Thyroid gland (tissue), 4 donors: ENCODE measurements around the gene ROS1. TPM values are rescaled to one million over a fixed set of nuclear protein-coding genes. Genes with fewer than 3 reads are reported as not detected.

ENCODE experiments used
- DNase-seq, 2 donors: peaks; one replicate each; pipeline ENCODE4 v3.0.0-alpha.2; 2019
- H3K27ac ChIP-seq, 3 donors: fragments of 200-600 bp; sonication (generic); 1 replicate in 2 of 3; 2 replicates in 1 of 3; pipeline ENCODE4 v1.5.1; 2016 to 2019; ENCODE audit warnings: mild to moderate bottlenecking in 1 of 3, moderate library complexity in 1 of 3
- H3K27me3 ChIP-seq: fragments of 200-600 bp; sonication (generic); one replicate; pipeline ENCODE4 v1.5.1; 2019
- H3K36me3 ChIP-seq, 2 donors: fragments of 200-600 bp; sonication (generic); one replicate each; pipeline ENCODE4 v1.5.1; 2016 to 2019
- H3K4me1 ChIP-seq, 2 donors: fragments of 200-600 bp; sonication (generic); one replicate each; pipeline ENCODE4 v1.5.1; 2017 to 2019
- H3K4me3 ChIP-seq, 3 donors: fragments of 200-600 bp; sonication (generic); replicated peaks in 1 of 3; 1 replicate in 2 of 3; 2 replicates in 1 of 3; pipeline ENCODE4 v1.5.1; 2016; ENCODE audit warnings: mild to moderate bottlenecking in 1 of 3
- H3K9me3 ChIP-seq: fragments of 200-600 bp; sonication (generic); one replicate; pipeline ENCODE4 v1.5.1; 2017
- CTCF ChIP-seq, 6 experiments: fragments of 200-600 bp in 3 of 6; fragments of 450-650 bp in 3 of 6; sonication (generic) in 3 of 6; IDR thresholded peaks; one replicate each; pipeline ENCODE4 v1.5.1; 2016 to 2019; ENCODE audit warnings: antibody characterized with exemption in 6 of 6, mild to moderate bottlenecking in 2 of 6, inconsistent platforms in 1 of 6, moderate library complexity in 1 of 6
- POLR2A ChIP-seq, 2 donors: fragments of 450-650 bp; IDR thresholded peaks; one replicate each; pipeline ENCODE4 v1.6.1; 2017; ENCODE audit warnings: antibody characterized with exemption in 2 of 2, mild to moderate bottlenecking in 2 of 2, moderate library complexity in 1 of 2
- WGBS, 2 donors: methylation state at CpG; one replicate each; pipeline ENCODE4 v1.1.5; 2017; 5-methylcytosine and 5-hydroxymethylcytosine counted together
- intact Hi-C: fragments of 100-400 bp; cut with DNase I; formaldehyde crosslinking; loops from one replicate; pipeline ENCODE4 v1.15.1; 2023
- total RNA-seq, 4 donors: library from RNA; depleted of rRNA; stranded (reverse); fragments of >200 nt; gene quantifications; one replicate each; pipeline ENCODE4 v1.2.3, GENCODE V29; 2016

ROS1 gene
- total RNA-seq, 4 donors from 2014 or later, result not detected

GRCh38 chr6:117344444-117345291 is 81.1 kb downstream of the ROS1 start:
- intact Hi-C loops, result loop anchor here (10.0 kb wide), 1 partner anchor 260 kb away; the partner anchor contains the start of gene GOPC
- no peaks in the 10 kb centered on the region for H3K9me3 ChIP-seq

GRCh38 chr6:117338567-117338966 is 87.2 kb downstream of the ROS1 start:
- 33 to 78% methylated on average over 1 of the region's 1 CpG for WGBS, 2 donors
- no peaks in the 10 kb centered on the region for H3K4me1 ChIP-seq
- no peaks in the 10 kb centered on the region for H3K36me3 ChIP-seq
- H3K27me3 ChIP-seq, result no peaks in the 10 kb centered on the region
- no peak for TF ChIP-seq CTCF (IDR thresholded peaks at IDR 0.05)
- TF ChIP-seq POLR2A (IDR thresholded peaks at IDR 0.05), result no peak
- no peak for DNase-seq
- no peak overlapping the region for H3K27ac ChIP-seq
- H3K4me3 ChIP-seq, result no peak overlapping the region
- intact Hi-C loops, result no loop called here
- no peaks in the 10 kb centered on the region for H3K9me3 ChIP-seq

More at GRCh38 chr6:117344444-117345291, 81.1 kb downstream of the ROS1 start:
- no peak overlapping the region for H3K27ac ChIP-seq
- no peak for DNase-seq
- H3K4me3 ChIP-seq, result no peak overlapping the region
- no peaks in the 10 kb centered on the region for H3K27me3 ChIP-seq
- peaks cover 0 to 3% of the 10 kb centered on the region in 2 donors for H3K4me1 ChIP-seq
- TF ChIP-seq POLR2A (IDR thresholded peaks at IDR 0.05) (no peak), CTCF (IDR thresholded peaks at IDR 0.05) (no peak)
- no peaks in the 10 kb centered on the region for H3K36me3 ChIP-seq
- WGBS, 2 donors, result 86 to 89% methylated on average over 12 of the region's 12 CpGs

- intact Hi-C loops, result no loop called here
- H3K27me3 ChIP-seq, result no peaks in the 10 kb centered on the region
These were observed 95.8 kb downstream of the ROS1 start for GRCh38 chr6:117329926-117330325.

DNA sequence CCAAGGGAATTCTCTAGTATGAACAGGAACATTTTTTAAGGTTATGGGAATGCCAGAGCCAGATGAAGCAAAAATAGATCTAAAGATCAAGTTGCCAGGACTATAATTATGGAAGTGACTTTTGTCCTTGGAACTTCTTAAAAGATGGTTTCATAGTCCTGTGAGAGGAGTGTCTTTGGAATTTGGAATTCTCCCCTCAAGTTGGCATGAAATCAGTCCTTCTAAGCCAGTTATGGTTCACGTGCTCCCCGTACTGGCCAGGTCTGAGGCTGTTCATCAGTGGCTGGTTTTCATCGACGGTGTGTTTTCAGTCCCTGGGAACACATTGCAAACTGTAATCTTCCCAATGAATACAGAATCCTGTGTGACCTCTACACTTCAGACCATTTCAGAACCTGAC is 97.2 kb downstream of the ROS1 start:
- intact Hi-C loops, result no loop called here
- 59 to 67% methylated on average over 4 of the region's 4 CpGs for WGBS, 2 donors
- H3K27me3 ChIP-seq, result no peaks in the 10 kb centered on the region
- TF ChIP-seq POLR2A (IDR thresholded peaks at IDR 0.05), result no peak
- no peak for TF ChIP-seq CTCF (IDR thresholded peaks at IDR 0.05)
- H3K4me1 ChIP-seq, result no peaks in the 10 kb centered on the region
- no peak overlapping the region for H3K4me3 ChIP-seq
- H3K36me3 ChIP-seq, result no peaks in the 10 kb centered on the region
- no peak overlapping the region for H3K27ac ChIP-seq
- no peaks in the 10 kb centered on the region for H3K9me3 ChIP-seq
- no peak for DNase-seq

More at GRCh38 chr6:117329926-117330325, 95.8 kb downstream of the ROS1 start:
- H3K4me3 ChIP-seq, result no peak overlapping the region
- no peak for DNase-seq
- no peaks in the 10 kb centered on the region for H3K4me1 ChIP-seq
- no peaks in the 10 kb centered on the region for H3K36me3 ChIP-seq
- no peak overlapping the region for H3K27ac ChIP-seq
- 86 to 92% methylated on average over 7 of the region's 7 CpGs for WGBS, 2 donors
- H3K9me3 ChIP-seq, result no peaks in the 10 kb centered on the region
- TF ChIP-seq POLR2A (IDR thresholded peaks at IDR 0.05), result no peak
- TF ChIP-seq CTCF (IDR thresholded peaks at IDR 0.05), result no peak

GRCh38 chr6:117328005-117328389 is 97.7 kb downstream of the ROS1 start:
- H3K4me3 ChIP-seq, result no peak overlapping the region
- no peaks in the 10 kb centered on the region for H3K36me3 ChIP-seq
- no peak overlapping the region for H3K27ac ChIP-seq
- H3K9me3 ChIP-seq, result no peaks in the 10 kb centered on the region
- no peak for DNase-seq
- H3K27me3 ChIP-seq, result no peaks in the 10 kb centered on the region
- no peak for TF ChIP-seq POLR2A (IDR thresholded peaks at IDR 0.05)
- TF ChIP-seq CTCF (IDR thresholded peaks at IDR 0.05), result no peak
- no peaks in the 10 kb centered on the region for H3K4me1 ChIP-seq
- intact Hi-C loops, result no loop called here
